Smooth muscle cell (in vitro differentiated cells): ENCODE results near the gene PDAP1. TPM values are rescaled to one million over a fixed set of nuclear protein-coding genes. Genes with fewer than 3 reads are reported as not detected.

Source experiments
- DNase-seq: peaks from one replicate; lab custom pipeline; 2025; ENCODE audit not compliant: unreplicated experiment; lab: John Stamatoyannopoulos, UW
- H2AFZ ChIP-seq: fragments of 200-600 bp; sonication (generic); 2 replicates; pipeline ENCODE4 v1.6.0; 2016; ENCODE audit warnings: antibody characterized with exemption, low read depth, mild to moderate bottlenecking
- H3F3A ChIP-seq: fragments of 200-600 bp; sonication (generic); 2 replicates; pipeline ENCODE4 v1.6.0; 2017; ENCODE audit warnings: antibody characterized with exemption, low read depth
- H3K27ac ChIP-seq: fragments of 200-600 bp; sonication (generic); 2 replicates; pipeline ENCODE4 v1.5.1; 2016; ENCODE audit warnings: low read depth, mild to moderate bottlenecking
- H3K27me3 ChIP-seq: fragments of 200-600 bp; sonication (generic); 2 replicates; pipeline ENCODE4 v1.6.1; 2016; ENCODE audit warnings: low read depth, mild to moderate bottlenecking
- H3K36me3 ChIP-seq: fragments of 200-600 bp; sonication (generic); 2 replicates; pipeline ENCODE4 v1.5.1; 2016; ENCODE audit warnings: low read depth
- H3K4me1 ChIP-seq: fragments of 200-600 bp; sonication (generic); 2 replicates; pipeline ENCODE4 v1.5.1; 2016; ENCODE audit warnings: low read depth
- H3K4me2 ChIP-seq: fragments of 200-600 bp; sonication (generic); 2 replicates; pipeline ENCODE4 v1.6.0; 2016; ENCODE audit warnings: mild to moderate bottlenecking
- H3K4me3 ChIP-seq: fragments of 200-600 bp; sonication (generic); 2 replicates; pipeline ENCODE4 v1.5.1; 2016; ENCODE audit warnings: mild to moderate bottlenecking
- H3K79me2 ChIP-seq: fragments of 200-600 bp; sonication (generic); 2 replicates; pipeline ENCODE4 v1.6.0; 2016; ENCODE audit warnings: low read depth, mild to moderate bottlenecking
- H3K9ac ChIP-seq: fragments of 200-600 bp; sonication (generic); 2 replicates; pipeline ENCODE4 v1.6.0; 2016; ENCODE audit warnings: low read depth
- H3K9me3 ChIP-seq: fragments of 200-600 bp; sonication (generic); replicated peaks from 2 replicates; pipeline ENCODE4 v1.5.1; 2016; ENCODE audit warnings: low read depth
- H4K20me1 ChIP-seq: fragments of 200-600 bp; sonication (generic); 2 replicates; pipeline ENCODE4 v1.6.0; 2016; ENCODE audit warnings: low read depth
- CTCF ChIP-seq: fragments of 200-600 bp; sonication (generic); IDR thresholded peaks from 2 replicates; pipeline ENCODE4 v1.5.1; 2017; ENCODE audit warnings: borderline replicate concordance, mild to moderate bottlenecking, antibody characterized with exemption; ENCODE audit not compliant: insufficient read depth, poor library complexity, severe bottlenecking
- WGBS: methylation state at CpG from one replicate; pipeline ENCODE4 v1.1.7; 2016; ENCODE audit warnings: low lambda C conversion rate; 5-methylcytosine and 5-hydroxymethylcytosine counted together
- polyA plus RNA-seq: library from polyadenylated mRNA; unstranded; fragments of >200 nt; fragmentation: Nextera tagmentation; extraction: Ambion mirVana; gene quantifications from 2 replicates; pipeline ENCODE4 v1.2.1, GENCODE V29; 2016
- total RNA-seq: library from RNA; depleted of rRNA; stranded (reverse); fragments of >200 nt; gene quantifications from 2 replicates; pipeline ENCODE4 v1.2.3, GENCODE V29; 2014

PDAP1 gene
- total and polyA plus RNA-seq, 2 experiments from 2014 or later, result 77.3 to 89.4 TPM

- H3K9ac ChIP-seq, result no peak overlapping the region
Observed at GRCh38 chr7:99365318-99366141, 42.9 kb downstream of the PDAP1 start.

GRCh38 chr7:99363286-99363685 is 45.1 kb downstream of the PDAP1 start:
- no peaks in the 10 kb centered on the region for H3K4me1 ChIP-seq
- peaks cover 23% of the 10 kb centered on the region for H3F3A ChIP-seq
- TF ChIP-seq CTCF, result no peak
- H4K20me1 ChIP-seq, result peaks cover 11% of the 10 kb centered on the region
- WGBS, result 76% methylated on average over 5 of the region's 5 CpGs
- no peaks in the 10 kb centered on the region for H3K79me2 ChIP-seq
- H3K4me3 ChIP-seq, result no peak overlapping the region
- H3K9me3 ChIP-seq, result no peaks in the 10 kb centered on the region
- H3K36me3 ChIP-seq, result peaks cover 12% of the 10 kb centered on the region
- H2AFZ ChIP-seq, result no peak overlapping the region
- peak overlapping the region; percentile 49 for H3K9ac ChIP-seq
- H3K27ac ChIP-seq, result peak overlapping the region; percentile 88
- H3K27me3 ChIP-seq, result no peaks in the 10 kb centered on the region
- H3K4me2 ChIP-seq, result peak overlapping the region; percentile 51
- DNase-seq, result no peak

More at GRCh38 chr7:99365318-99366141, 42.9 kb downstream of the PDAP1 start:
- no peak overlapping the region for H3K4me2 ChIP-seq
- no peak overlapping the region for H3K27ac ChIP-seq
- TF ChIP-seq CTCF, result peak; percentile 27
- no peak overlapping the region for H3K4me3 ChIP-seq
- no peaks in the 10 kb centered on the region for H3K27me3 ChIP-seq
- H3K79me2 ChIP-seq, result no peaks in the 10 kb centered on the region
- no peaks in the 10 kb centered on the region for H3K9me3 ChIP-seq
- DNase-seq, result no peak
- peaks cover 11% of the 10 kb centered on the region for H4K20me1 ChIP-seq
- H3K36me3 ChIP-seq, result peaks cover 4% of the 10 kb centered on the region
- 91% methylated on average over 17 of the region's 17 CpGs for WGBS
- peaks cover 23% of the 10 kb centered on the region for H3F3A ChIP-seq
- no peaks in the 10 kb centered on the region for H3K4me1 ChIP-seq
- no peak overlapping the region for H2AFZ ChIP-seq

- TF ChIP-seq CTCF, result no peak
- peaks cover 12% of the 10 kb centered on the region for H3K36me3 ChIP-seq
- no peak overlapping the region for H3K4me3 ChIP-seq
- no peaks in the 10 kb centered on the region for H3K27me3 ChIP-seq
- no peaks in the 10 kb centered on the region for H3K4me1 ChIP-seq
- peak overlapping the region; percentile 51 for H3K4me2 ChIP-seq
- H3K9me3 ChIP-seq, result no peaks in the 10 kb centered on the region
- no peak for DNase-seq
- H3K79me2 ChIP-seq, result no peaks in the 10 kb centered on the region
- peak overlapping the region; percentile 88 for H3K27ac ChIP-seq
- H3K9ac ChIP-seq, result peak overlapping the region; percentile 49
- H2AFZ ChIP-seq, result no peak overlapping the region
- whole genome bisulfite sequencing, result 31% methylated on average over 3 of the region's 3 CpGs
- peaks cover 11% of the 10 kb centered on the region for H4K20me1 ChIP-seq
- H3F3A ChIP-seq, result peaks cover 23% of the 10 kb centered on the region
Observed at GRCh38 chr7:99362801-99363200, 45.6 kb downstream of the PDAP1 start.
